Panc1 (cell line): Measurements from ENCODE around the gene CDK17. TPM values are rescaled to one million over a fixed set of nuclear protein-coding genes. Genes with fewer than 3 reads are reported as not detected.

Source experiments
- ATAC-seq: fragments of 200-7000 bp; cut with Tn5 transposase; 2 replicates; pipeline ENCODE4 v1.9.1; 2020; ENCODE audit warnings: mild to moderate bottlenecking, moderate library complexity
- BruUV-seq: library from RNA; stranded (reverse); fragments of 400-500 nt; replicated peaks from 2 replicates; lab custom pipeline; 2021; lab: Mats Ljungman, UMichigan
- CTCF ChIA-PET: fragments of 300-600 bp; sonication (Branson Sonifier 250); formaldehyde crosslinking; loops from one replicate; lab custom pipeline; 2022; ENCODE audit warnings: antibody characterized with exemption; lab: Charles Lee
- POLR2A ChIA-PET: fragments of 300-600 bp; sonication (Branson Sonifier 250); formaldehyde crosslinking; loops from one replicate; lab custom pipeline; 2022; ENCODE audit warnings: antibody characterized with exemption; lab: Charles Lee
- DNase-seq: peaks from one replicate; pipeline ENCODE4 v3.0.0-alpha.2; 2010; ENCODE audit warnings: low read depth, low spot score
- H3K27ac ChIP-seq: 2 replicates; pipeline ENCODE4 v1.5.1; 2011; ENCODE audit warnings: mild to moderate bottlenecking, low read length, inconsistent platforms
- H3K27me3 ChIP-seq: fragments of 200-500 bp; sonication (Bioruptor generic); 2 replicates; pipeline ENCODE4 v1.6.0; 2014; ENCODE audit warnings: low read length, inconsistent platforms; ENCODE audit not compliant: control insufficient read depth, insufficient read depth
- H3K36me3 ChIP-seq: fragments of 200-500 bp; sonication (Bioruptor generic); 2 replicates; pipeline ENCODE4 v1.5.1; 2014; ENCODE audit warnings: inconsistent platforms, mild to moderate bottlenecking, low read length, moderate library complexity; ENCODE audit not compliant: control insufficient read depth, insufficient read depth
- H3K4me1 ChIP-seq: 2 replicates; pipeline ENCODE4 v1.5.1; 2011; ENCODE audit warnings: inconsistent platforms, mild to moderate bottlenecking, low read length, moderate library complexity; ENCODE audit not compliant: control insufficient read depth, insufficient read depth
- H3K4me3 ChIP-seq, 2 experiments: 2 replicates each; pipeline ENCODE4 v1.5.1; 2011 to 2012; ENCODE audit warnings: low read depth in 2 of 2, low read length in 2 of 2, mild to moderate bottlenecking in 2 of 2, inconsistent platforms in 1 of 2, moderate library complexity in 1 of 2
- H3K9me3 ChIP-seq: fragments of 200-500 bp; sonication (Bioruptor generic); 2 replicates; pipeline ENCODE4 v1.5.1; 2014; ENCODE audit warnings: low read depth, mild to moderate bottlenecking, inconsistent platforms, low read length, moderate library complexity; ENCODE audit not compliant: control insufficient read depth, insufficient read depth
- CTCF ChIP-seq: fragments of 450-650 bp; IDR thresholded peaks from 2 replicates; pipeline ENCODE4 v1.5.1; 2017; ENCODE audit warnings: mild to moderate bottlenecking
- POLR2AphosphoS5 ChIP-seq: IDR thresholded peaks from 2 replicates; pipeline ENCODE4 v1.6.1; 2012; ENCODE audit warnings: mild to moderate bottlenecking, low read depth, low read length, moderate library complexity
- REST ChIP-seq, 2 experiments: IDR thresholded peaks; 2 replicates each; pipeline ENCODE4 v1.6.1; 2011 to 2012; ENCODE audit warnings: low read depth in 2 of 2, control low read depth in 1 of 2, low read length in 1 of 2, mild to moderate bottlenecking in 1 of 2, moderate library complexity in 1 of 2; ENCODE audit not compliant: insufficient read depth in 1 of 2
- SIN3A ChIP-seq: IDR thresholded peaks from 2 replicates; pipeline ENCODE4 v1.6.1; 2012; ENCODE audit warnings: low read depth, mild to moderate bottlenecking, low read length, moderate library complexity, borderline replicate concordance; ENCODE audit not compliant: insufficient read depth
- TCF7L2 ChIP-seq: IDR thresholded peaks from 2 replicates; pipeline ENCODE4 v1.6.1; 2011; ENCODE audit warnings: mild to moderate bottlenecking, low read depth, low read length, inconsistent platforms
- in situ Hi-C: cut with HindIII; loops from 2 replicates; pipeline ENCODE4 v1.10.0; 2016; ENCODE audit warnings: low sequenced_read_pairs, low pct_unique_long_range_greater_than_20kb
- intact Hi-C: fragments of 100-400 bp; cut with micrococcal nuclease; formaldehyde crosslinking; loops from one replicate; pipeline ENCODE4 v1.10.0; 2022; ENCODE audit not compliant: unreplicated experiment
- total RNA-seq: library from RNA; stranded (reverse); gene quantifications from one replicate; pipeline ENCODE4 v1.2.1, GENCODE V29; 2021; ENCODE audit not compliant: unreplicated experiment

Gene CDK17
- total RNA-seq, 1 experiment from 2014 or later = 23.2 TPM

GRCh38 chr12:96414637-96415036 is 14.4 kb upstream of the CDK17 start:
- H3K9me3 ChIP-seq = no peaks in the 10 kb centered on the region
- no TSS peak for BruUV-seq
- H3K4me3 ChIP-seq = no peak overlapping the region
- no peak for DNase-seq
- CTCF ChIA-PET = interaction anchor here (0.7 kb wide), 1 partner anchor 127 kb away, joined by 3 read pairs; no protein-coding TSS in a partner anchor
- POLR2A ChIA-PET = no interaction called here
- H3K4me1 ChIP-seq = no peaks in the 10 kb centered on the region
- ATAC-seq = no peak
- in situ Hi-C loops (no loop called here), intact Hi-C loops (no loop called here)
- H3K27me3 ChIP-seq = no peaks in the 10 kb centered on the region
- H3K27ac ChIP-seq = no peak overlapping the region
- H3K36me3 ChIP-seq = no peaks in the 10 kb centered on the region
- TF ChIP-seq TCF7L2 (no peak), POLR2AphosphoS5 (no peak), CTCF (no peak), REST (IDR thresholded peaks at IDR 0.05; ENCODE audit: insufficient read depth in 1 of 2, low read depth in 2 of 2, low read length in 1 of 2) (no peak), SIN3A (no peak)

GRCh38 chr12:96412431-96412830 is 12.2 kb upstream of the CDK17 start:
- intact Hi-C loops = no loop called here
- POLR2A ChIA-PET = no interaction called here
- H3K4me3 ChIP-seq = no peak overlapping the region
- H3K9me3 ChIP-seq = no peaks in the 10 kb centered on the region
- H3K27ac ChIP-seq = no peak overlapping the region
- no peak for ATAC-seq
- no peaks in the 10 kb centered on the region for H3K4me1 ChIP-seq
- CTCF ChIA-PET = interaction anchor here (0.5 kb wide), 1 partner anchor 47 kb away, joined by 5 read pairs; no protein-coding TSS in a partner anchor
- DNase-seq = no peak
- in situ Hi-C loops = no loop called here
- TF ChIP-seq SIN3A = no peak
- TF ChIP-seq TCF7L2 = no peak
- TF ChIP-seq REST (IDR thresholded peaks at IDR 0.05; ENCODE audit: insufficient read depth in 1 of 2, low read depth in 2 of 2, low read length in 1 of 2) = no peak
- TF ChIP-seq CTCF = no peak
- TF ChIP-seq POLR2AphosphoS5 = no peak
- H3K36me3 ChIP-seq = no peaks in the 10 kb centered on the region
- H3K27me3 ChIP-seq = no peaks in the 10 kb centered on the region
- no TSS peak for BruUV-seq
